IPS-NIHi11 (cell line): ENCODE data around the gene GIPR.
"Not testable (repeated sequence)": the region's sequence is repeated elsewhere in the genome, so short reads cannot be mapped to it uniquely, and the experiment has no call there.

Source experiments
- DNase-seq: peaks from one replicate; pipeline ENCODE4 v3.0.0; 2012; ENCODE audit warnings: mixed read lengths, low spot score

The GIPR gene

DNA sequence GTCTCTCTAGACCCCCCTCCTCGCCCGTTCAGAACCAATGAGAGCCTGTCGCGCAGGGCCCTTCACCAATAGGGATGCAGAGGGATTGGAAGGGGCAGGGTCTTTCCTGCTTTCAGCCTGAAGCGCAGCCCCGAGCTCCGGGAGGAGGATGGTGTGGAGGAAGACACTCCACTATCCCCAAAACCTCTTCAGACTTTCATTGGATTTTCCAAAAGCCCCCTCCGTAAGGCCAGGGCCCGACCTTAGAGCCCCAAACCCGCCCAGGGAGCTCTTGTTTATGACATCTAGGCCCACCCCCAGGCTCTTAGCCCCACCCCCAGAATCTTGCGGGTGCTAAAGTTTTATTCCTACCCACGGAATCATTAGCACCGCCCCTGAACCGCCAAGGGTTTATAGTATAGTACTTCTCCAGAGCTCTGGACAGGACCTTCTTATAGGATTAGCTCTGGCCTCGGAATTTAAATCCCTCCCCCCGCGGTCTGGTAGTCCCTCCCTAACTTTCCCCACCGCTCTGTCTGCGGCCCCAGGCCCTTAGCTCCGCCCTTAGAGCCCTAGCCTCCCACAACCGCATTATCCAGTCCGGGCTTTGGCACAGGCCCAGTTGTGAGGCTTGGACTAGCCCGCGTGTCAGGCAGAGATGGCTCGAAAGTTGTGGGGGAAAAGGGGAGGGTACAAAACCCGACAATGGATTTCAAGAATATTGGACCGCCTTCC, 22.2 kb upstream of the GIPR start:
- peak; percentile 90 for DNase-seq

DNA sequence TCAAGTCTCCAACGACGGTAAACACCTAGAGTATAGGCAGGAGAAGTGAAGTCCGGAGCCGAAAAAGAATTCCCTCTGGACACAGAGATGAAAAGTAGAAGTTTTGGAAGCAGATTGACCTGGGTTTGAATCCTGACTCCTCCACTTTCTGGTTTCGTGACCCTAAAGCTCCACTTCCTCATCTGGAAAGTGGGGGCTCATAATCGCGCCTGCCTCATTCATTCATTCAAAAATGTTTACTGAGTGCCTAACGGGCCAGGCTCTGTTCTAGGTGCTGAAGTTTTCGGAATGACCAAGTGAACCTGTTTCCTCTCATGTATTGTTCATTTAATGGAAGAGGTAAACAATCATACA, 21.7 kb upstream of the GIPR start:
- no peak for DNase-seq

DNA sequence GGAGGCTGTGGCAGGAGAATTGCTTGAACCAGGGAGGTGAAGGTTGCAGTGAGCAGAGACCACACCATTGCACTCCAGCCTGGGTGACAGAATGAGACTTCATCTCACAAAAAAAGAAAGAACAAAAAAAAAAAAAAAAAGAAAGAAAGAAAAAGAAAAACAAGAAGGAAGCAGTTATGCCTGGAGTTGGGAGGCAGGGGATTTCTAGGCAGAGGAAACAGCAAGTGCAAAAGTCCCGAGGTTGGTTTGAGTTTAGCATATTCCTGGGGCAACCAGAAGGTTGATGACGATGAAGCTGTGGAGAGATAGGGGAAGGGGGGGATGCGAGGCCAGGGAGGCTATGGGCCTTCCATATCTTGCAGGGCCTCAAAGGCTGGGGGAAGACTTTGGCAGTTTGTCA, 17.3 kb upstream of the GIPR start:
- DNase-seq: no peak

DNA sequence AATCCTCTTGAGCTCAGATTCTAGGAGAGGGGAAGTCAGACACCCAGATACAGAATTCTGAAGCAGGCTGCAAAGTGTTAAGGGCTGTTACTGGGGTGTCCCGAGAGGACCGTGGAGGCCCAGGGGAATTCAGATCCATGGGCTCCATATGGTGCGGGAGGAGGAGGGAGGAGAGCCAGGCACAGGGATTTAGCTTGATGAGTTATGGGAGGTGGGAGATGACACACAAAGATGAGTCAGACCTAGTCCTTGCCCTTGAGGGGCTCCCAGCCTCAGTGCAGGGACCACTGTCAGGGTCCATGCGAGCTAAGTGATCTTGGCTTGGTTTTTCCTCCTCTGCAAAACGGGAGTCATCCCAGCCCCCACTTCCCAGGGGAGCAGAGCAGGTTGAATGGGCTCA, 14.4 kb upstream of the GIPR start:
- DNase-seq: no peak

DNA sequence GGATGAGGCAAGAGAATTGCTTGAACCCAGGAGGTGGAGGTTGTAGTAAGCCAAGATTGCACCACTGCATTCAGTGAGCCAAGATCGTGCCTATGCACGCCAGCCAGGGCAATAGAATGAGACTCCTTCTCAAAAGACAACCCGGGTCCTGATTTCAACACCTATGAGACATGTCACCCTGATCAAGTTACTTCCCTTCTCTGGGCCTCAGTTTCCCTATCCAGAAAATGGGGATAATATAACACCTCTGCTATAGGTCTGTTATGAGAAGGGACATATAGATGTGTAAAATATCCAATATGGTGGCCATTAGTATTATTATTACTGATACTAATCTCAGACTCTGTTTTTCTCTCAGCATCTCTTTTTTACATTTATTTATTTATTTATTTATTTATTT, 12.9 kb upstream of the GIPR start:
- DNase-seq: no peak

DNA sequence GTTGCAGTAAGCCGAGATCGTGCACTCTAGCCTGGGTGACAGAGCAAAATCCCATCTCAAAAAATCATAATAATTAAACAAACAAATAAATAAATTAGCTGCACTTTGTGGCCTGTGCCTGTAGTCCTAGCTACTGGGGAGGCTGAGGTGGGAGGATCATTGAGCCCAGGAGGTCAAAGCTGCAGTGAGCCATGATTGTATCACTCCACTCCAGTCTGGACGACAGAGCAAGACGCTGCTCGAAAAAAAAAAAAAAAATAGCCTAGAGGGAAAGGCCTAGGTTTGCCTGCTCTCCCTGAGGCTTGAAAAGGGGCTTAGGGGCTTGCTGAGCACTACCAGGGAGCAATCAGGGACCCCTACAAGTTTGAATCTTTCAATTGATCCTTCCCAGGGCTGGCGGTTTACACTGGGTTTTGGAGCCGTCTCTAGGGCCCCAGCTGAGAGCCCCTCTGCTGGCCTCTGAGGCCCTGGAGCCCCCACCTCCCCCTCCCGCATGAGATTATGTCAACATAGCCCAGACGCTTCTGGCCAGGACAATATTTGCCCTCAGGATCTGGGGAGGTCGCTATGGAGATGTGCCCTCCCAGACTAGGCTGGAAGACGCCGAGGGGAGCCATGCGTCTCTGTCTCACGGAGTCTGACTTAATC, 10.4 kb upstream of the GIPR start:
- no peak for DNase-seq

DNA sequence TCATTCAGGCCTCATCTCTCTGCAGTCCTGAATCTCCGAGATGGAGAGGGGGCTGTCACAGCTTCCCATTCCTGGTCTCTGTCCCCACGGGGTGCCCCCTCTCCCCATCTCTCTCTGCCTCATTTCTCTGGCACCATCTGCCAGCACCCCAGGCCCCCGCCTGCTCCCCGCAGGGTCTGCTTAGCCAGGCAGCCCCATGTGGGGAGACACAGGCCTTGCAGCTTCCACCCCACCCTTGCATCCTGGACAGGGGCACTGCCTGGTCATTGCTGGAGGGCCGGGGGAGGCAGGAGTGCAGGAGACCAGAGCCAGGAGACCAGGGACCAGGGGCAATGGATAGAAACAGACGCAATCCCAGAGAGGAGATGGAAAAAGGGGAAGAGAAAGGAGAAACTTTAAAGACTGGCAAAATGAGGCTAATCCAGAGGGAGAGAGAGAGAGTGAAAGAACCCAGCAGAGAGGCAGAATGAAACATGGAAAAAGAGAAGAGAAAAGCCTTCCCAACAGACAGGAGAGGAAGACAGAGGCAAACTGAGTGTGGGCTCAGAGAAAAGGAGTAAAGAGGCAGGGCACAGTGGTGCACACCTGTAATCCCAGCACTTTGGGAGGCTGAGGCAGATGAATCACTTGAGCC, 8.8 kb upstream of the GIPR start:
- no peak for DNase-seq

DNA sequence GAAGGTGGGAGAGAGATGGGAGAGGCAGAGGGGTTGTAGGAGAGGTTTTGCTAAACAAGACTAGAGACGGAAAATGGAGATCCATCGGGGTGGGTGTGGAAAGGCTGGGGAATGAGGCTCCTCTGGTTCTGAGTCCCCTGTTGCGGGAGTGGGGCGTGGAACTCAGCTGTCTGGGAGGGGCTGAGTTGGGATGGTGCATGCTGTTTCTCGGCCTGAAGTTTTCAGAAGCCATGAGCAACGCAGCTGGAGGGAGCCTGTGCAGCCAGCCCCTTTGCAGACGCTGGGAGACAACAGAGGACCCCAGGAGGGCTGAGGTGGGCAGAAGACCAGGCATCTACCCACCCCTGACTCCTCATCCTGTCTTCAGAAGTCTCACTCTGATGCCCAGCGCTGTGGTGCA, 7.4 kb upstream of the GIPR start:
- DNase-seq: peak; percentile 13

DNA sequence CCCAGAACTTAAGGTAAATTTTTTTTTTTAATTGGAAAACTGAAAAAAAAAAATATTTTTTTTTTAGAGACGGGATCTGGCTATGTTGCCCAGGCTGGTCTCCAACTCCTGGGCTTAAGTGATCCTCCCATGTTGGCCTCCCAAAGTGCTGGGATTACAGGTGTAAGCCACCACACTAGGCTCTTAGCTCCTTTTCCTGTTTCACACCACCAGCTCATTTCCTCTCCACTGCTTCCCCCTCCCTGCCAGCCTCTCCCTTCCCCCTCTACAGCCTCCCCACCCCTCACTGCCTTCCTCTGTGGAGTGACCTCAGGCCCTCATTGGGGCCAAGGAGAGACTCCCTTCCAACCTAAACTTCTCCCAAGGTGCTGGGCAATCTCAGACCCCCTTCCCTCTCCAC, 4.2 kb upstream of the GIPR start:
- DNase-seq: no peak

DNA sequence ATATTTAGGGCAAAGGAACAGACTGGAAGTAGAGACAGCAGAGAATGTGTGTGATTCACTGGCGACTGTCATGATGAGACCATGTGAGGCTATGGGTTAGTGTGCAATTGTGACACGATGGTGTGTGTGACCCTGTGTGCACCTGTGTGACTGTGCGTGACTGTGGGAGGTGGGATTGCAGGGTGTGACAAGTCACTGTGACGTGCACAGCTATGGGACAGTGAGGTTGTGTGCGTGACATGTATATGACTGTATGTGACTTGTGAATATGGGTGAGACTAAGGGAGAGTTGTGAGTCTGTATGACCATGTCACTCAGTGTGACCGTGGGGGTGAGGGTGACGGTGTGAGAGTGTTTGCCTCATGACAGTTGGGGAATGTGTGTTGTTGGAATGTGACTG, 3.4 kb upstream of the GIPR start:
- DNase-seq: no peak

DNA sequence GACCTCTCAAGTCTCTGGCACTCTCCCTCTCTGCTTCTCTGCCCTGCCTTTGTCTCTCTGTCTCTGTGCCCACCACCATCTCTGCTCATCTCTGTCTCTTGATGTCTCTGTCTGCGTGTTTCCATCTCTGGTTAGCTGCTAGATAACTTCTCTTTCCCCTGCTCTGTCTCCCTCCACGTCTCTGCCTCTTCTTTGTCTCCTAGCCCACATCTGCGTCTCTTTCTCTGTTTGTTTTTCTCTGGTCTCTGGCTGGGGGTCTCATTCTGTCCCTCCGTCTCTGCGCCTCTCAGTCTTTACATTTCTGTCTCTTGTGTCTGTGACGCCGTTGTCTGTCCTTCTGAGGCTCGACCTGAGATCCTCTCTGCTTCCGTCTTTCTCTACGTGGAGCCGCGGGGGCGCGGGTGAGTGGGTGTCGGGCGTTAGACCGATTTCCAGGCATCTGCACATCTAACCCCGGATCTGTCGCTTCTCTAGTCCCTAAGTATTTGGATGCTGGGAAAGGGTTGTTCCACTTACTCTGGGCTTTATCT, 386 bp downstream of the GIPR start:
- no peak for DNase-seq

DNA sequence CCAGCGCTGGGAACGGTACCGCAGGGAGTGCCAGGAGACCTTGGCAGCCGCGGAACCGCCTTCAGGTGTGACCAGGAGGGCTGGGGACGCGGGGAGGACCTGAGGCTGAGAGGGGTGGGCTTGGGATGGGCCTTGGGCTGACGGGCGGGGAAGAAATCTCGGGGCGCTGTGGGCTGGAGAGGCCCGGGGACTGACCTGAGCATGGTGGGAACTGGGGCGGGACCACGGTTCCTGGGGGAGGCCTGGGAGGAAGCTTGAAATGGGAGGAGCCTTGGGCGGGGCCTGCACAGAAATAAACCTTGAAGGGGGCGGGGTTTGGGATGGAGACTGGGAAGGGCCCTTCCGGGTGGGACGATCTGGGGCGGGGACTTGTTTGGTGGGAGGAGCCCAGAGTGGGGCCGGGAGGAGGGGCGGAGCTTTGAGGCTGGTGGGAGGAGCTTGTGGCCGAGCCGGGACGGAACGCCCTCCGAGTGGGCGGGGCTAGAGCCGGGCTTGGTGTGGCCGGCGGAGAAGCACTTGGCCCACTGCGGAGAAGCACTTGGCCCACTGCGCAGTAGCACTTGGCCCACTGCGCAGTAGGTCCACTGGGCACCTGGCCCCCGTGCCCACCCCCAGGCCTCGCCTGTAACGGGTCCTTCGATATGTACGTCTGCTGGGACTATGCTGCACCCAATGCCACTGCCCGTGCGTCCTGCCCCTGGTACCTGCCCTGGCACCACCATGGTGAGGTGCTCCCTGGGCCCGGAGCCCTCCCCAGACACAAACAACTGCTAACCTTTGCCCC, 2.8 kb downstream of the GIPR start:
- DNase-seq: peak; percentile 96

DNA sequence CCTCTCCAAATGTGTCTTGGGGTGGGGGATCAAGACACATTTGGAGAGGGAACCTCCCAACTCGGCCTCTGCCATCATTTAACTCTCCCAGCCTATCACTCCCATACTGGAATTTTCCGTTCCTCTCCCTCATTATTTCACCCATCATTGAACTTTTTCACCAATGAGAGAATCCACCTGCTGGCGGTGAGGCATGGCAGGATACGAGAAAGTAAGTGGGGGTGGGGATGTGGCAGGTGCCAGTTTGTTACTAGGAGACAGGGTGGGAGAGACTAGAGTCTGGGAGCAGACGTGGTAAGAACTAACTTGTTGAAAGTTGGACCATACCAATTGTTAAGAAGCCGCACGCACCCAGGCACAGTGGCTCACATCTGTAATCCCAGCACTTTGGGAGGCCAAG, 6.9 kb downstream of the GIPR start:
- DNase-seq: no peak

DNA sequence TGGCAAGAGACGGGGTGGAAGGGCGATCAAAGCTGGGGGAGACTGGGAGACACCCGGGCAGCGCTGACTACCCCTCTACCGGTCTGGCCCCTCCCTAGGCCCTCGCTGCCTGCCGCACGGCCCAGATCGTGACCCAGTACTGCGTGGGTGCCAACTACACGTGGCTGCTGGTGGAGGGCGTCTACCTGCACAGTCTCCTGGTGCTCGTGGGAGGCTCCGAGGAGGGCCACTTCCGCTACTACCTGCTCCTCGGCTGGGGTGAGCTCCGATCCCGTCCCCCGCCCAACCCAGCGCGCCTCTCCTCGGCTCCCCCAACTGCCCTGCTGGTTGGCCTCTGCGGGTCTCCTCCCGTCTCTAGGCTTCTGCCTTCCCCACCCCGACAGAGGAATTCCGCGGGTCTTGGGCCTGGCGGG, 8.8 kb downstream of the GIPR start:
- peak; percentile 60 for DNase-seq

DNA sequence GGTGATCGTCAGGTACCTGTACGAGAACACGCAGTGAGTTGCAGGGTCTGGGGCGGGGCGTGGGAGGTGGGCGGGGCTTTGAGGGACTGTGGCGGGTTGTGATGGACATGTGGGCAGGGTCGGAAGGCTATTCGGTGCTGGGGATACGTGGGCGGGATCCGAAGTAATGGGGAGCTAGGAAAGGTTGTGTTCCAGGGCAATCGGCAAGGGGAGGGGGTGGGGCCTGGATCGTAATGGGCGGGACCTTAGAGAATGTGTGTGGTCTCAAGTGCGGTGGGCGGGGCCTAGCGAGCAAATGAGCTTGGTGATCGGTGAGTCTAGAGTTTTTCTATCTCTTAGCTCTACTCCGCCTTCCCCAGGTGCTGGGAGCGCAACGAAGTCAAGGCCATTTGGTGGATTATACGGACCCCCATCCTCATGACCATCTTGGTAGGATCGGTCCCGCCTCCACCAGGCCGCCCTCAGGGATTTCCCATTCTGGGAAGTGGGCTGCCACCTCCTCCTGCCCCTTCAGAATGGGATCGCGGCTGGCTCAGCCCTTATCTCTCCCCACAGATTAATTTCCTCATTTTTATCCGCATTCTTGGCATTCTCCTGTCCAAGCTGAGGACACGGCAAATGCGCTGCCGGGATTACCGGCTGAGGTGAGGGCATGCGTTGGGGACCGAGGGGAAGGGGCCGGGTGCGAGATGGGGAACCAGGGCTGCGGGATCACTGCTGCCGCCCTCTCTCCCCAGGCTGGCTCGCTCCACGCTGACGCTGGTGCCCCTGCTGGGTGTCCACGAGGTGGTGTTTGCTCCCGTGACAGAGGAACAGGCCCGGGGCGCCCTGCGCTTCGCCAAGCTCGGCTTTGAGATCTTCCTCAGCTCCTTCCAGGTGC, 9.6 kb downstream of the GIPR start:
- peak; percentile 92 for DNase-seq

DNA sequence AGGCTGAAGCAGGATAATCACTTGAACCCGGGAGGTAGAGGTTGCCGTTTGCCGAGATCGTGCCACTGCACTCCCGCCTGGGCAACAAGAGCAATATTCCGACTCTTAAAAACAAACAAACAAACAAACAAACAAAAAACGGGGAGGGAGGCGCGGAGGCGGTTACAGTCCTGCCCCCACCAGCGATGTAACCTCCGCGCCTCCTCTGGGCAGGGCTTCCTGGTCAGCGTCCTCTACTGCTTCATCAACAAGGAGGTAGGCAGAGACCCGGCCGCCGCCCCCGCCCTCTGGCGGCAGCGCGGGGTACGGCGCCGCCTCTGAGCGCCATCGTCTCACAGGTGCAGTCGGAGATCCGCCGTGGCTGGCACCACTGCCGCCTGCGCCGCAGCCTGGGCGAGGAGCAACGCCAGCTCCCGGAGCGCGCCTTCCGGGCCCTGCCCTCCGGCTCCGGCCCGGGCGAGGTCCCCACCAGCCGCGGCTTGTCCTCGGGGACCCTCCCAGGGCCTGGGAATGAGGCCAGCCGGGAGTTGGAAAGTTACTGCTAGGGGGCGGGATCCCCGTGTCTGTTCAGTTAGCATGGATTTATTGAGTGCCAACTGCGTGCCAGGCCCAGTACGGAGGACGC, 13.5 kb downstream of the GIPR start:
- DNase-seq: peak; percentile 90

DNA sequence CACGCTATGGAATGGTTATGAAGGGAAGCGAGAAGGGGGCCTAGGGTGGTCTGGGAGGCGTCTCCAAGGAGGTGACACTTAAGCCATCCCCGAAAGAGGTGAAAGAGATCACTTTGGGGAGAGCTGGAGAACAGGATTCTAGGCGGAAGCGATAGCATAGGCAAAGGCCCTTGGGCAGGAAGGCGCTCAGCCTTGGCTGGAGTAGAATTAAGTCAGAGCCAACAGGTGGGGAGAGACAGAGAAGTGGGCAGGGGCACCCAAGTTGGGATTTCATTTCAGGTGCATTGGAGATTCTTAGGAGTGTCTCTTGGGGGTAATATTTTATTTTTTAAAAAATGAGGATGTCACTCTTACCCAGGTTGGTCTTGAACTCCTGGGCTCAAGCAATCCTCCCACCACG, 14.1 kb downstream of the GIPR start:
- DNase-seq: no peak

DNA sequence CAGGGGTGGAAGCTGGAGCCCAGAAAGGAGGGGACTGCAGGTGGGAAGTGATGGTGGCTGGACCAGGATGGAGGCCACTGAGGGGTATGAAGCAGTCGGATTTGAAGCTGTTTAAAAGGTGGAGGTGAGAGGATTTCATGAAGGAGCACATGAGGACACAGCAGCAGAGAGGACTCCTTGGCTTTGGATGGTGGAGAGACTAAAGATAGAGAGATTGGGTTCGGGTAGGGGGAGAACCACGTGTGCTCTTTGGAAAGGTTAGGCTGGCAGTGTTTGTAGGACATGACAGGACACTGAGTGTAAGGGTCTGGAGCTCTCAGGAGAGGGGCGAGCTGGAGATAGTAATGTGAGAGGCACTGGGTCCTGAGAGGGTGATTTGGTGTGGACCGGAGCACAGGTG, 14.9 kb downstream of the GIPR start:
- DNase-seq: no peak

DNA sequence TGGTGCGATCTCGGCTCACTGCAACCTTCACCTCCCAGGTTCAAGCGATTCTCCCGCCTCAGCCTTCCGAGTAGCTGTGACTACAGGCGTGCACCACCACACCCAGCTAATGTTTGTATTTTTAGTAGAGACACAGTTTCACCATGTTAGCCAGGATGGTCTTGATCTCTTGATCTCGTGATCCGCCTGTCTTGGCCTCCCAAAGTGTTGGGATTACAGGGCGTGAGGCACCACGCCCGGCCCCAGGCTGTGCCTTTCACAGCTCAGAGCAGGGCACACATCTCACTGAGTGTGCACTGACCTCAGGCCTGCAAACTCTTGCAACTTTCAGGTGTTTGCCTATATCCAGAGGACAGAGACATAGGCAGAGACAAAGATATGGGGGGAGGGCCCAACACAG, 17.0 kb downstream of the GIPR start:
- not testable (repeated sequence) for DNase-seq

DNA sequence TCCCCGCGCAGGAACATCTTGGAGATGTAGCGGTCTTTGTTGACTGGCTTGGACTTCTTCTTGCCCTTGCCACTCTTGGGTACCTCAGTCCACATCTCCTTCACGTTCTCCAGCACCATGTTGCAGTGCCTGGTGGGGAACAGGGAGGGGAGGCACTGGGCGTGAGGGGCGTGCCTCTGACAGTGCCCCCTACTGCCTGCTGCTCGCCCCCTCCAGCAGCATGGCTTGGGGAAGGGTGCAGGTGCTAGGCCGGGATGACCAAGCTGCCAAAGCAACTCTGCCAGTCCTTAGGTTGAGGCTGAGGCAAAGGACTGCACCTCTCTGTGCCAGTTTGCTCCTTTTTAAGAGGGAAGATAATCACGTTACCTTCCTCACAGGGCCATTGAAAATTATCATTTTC, 19.6 kb downstream of the GIPR start:
- no peak for DNase-seq

DNA sequence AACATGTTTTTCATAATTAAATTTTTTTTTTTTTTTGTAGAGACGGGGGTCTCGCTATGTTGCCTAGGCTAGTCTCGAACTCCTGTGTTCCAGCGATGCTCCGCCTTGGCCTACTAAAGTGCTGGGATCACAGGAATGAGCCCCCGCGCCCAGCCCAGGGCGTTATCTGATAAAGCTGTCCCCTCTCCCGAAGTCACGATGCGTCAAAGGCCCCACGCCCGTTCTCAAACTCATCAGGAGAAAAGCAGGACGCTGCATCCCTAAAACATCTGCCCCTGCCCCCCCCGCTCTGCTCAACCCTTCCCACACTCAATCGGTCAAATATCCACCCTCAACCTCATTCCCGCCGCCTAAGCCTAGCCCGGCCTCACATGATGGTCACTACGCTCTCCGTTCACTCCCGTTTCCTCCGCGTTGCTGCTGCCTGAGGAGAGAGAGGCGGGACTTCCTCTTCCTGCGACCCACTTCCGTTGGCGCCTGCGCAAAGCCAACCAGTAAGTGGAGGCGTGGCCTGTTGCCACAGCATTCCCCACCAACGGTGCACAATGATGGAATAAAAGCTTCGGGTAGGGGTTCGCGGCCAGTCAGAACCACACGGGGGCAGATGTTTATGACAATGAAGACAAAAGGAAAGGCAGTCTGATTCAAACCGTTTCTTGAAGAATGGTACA, 23.6 kb downstream of the GIPR start, which contains the start of gene SNRPD2:
Gene SNRPD2, minus strand, starts transcription at position 438 of the 671 bp plus-strand sequence. Its CDS starts 65 bp downstream, at position 373.
- peak; percentile 85 for DNase-seq
